G401 (cell line): Measurements from ENCODE around the gene MAP2. TPM values are rescaled to one million over a fixed set of nuclear protein-coding genes. Genes with fewer than 3 reads are reported as not detected.

Experiments
- DNase-seq: peaks from one replicate; pipeline ENCODE4 v3.0.0-alpha.2; 2015; ENCODE audit warnings: low spot score
- in situ Hi-C: cut with HindIII; loops from 2 replicates; pipeline ENCODE4 v1.10.0; 2016; ENCODE audit warnings: low sequenced_read_pairs, mixed read lengths
- total RNA-seq: library from RNA; depleted of rRNA; stranded (reverse); fragments of >200 nt; shearing (Covaris generic); gene quantifications from 2 replicates; pipeline ENCODE4 v1.2.3, GENCODE V29; 2014

MAP2 gene
- total RNA-seq, 1 experiment from 2014 or later: not detected

DNA sequence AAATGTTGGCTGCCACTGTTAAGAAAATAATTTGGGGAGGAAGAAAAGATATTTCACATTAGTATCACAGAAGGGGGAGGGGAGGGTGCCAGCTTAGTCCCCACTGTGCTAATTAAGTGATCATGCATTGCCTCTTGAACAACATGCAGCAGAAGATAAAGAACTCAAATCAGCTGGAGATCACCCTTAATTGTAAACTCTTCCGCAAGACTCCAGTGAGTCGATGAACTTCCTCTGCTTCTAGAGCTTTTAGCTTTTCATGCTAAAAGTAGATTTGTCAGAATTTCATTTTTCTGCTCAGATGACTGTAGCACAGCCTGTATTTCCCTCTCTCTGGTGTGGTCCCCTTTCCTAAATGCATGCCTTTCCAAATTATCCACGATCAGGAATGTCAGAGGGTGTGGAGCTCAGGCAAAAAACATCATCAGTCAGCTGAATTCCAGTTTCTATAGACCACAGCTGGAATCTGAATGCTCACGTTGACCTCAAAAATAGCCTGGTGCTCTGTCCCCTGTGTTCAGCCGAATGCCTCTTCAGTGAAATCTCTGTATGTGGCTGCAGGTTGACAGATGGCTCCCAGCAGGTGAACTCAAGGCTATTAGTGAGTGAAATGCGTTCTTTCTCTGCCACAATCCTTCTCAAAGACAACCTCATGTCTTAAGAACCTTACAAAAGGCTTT, 191.0 kb downstream of the MAP2 start:
- peak; percentile 91 for DNase-seq
- in situ Hi-C loops: no loop called here

DNA sequence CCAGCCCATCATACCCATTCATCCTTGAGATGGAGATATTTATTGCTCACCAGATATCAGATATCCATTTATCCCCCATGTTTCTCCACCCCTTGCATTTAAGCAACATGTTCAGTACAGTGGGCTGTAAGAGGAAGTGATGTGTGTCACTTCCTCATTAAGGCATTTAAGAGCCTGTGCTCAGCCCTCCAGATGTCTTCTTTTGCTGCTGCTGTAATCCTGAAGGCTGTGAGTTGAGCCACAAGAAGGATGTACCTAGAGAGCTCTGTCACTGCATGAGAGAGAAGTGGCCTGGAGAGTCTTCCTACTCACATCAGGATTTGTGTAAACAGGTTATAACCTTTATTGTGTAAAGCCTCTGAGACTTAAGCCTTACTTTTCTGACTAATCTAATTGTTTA, 195.9 kb downstream of the MAP2 start:
- in situ Hi-C loops: no loop called here
- no peak for DNase-seq

DNA sequence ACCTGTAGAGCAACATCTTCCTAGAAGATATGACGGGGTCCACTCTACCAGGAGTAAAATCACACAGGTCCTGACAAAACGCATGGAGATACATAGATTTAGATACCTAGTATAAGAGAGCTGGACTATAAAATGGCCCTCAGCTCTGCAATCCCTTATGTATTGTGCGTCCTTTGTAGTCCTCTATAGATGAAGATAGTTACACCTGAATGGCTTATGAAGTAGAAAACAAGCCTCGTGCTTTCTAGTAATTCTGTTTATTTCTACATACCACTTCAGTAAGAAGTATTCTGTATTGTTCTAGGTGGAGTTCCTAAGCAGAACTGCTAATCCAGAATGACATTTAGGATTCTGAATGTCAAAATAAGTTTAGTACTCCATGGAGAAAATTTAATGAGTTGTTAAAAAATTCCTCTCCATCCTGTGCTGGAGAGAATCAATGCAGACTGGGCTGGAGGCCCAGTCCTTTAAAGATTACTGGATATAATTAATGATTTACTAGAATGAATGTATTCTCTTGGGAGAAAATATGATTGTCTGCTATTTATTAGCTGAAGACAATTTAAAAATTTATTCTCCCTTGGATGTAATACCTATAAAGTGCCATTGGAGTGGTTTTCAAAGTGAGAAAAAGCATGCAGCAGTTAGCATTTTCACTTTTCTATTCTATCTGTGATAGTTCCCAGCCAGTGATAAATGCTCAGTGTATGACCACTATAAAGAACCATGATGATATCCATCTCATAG, 200.5 kb downstream of the MAP2 start:
- no peak for DNase-seq
- in situ Hi-C loops: no loop called here

DNA sequence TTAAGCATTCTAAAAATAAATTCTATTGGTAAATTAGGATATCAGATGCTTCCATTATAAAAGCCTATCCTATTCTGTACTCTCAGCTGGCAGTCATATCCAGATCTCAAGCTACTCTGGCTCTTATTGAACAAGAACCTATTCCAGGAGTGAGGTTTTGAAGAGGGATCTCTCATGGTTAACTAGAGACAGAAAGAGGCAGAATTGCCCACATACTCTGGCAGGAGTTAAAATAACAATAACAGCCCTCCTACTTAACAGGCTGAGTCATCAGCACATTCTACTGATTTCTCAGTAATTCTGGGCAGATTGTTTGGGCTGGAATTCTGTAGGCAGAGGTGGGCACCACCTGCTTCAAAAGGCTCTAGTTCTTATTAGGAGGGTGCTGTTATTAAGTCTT, 205.8 kb downstream of the MAP2 start:
- in situ Hi-C loops: no loop called here
- DNase-seq: no peak

DNA sequence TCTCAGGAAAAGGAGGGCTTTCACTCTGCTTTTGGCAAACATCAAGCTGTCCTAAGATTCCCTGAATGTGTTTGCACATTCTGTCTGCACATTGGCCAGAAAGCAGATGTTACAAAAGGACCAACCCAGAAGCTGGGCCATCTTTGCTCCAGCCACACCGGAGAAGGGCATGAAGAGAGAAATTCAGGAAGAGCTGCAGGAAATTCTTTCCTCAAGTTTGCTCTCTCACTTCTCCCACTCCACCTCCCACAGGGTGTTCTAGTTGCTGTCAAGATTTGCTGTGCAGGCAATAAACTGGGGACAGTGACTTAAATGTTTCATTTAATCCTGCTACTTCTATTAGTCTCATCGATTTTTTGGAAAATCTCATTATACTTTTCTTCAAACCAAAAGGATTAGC, 210.1 kb downstream of the MAP2 start:
- no peak for DNase-seq
- in situ Hi-C loops: no loop called here

DNA sequence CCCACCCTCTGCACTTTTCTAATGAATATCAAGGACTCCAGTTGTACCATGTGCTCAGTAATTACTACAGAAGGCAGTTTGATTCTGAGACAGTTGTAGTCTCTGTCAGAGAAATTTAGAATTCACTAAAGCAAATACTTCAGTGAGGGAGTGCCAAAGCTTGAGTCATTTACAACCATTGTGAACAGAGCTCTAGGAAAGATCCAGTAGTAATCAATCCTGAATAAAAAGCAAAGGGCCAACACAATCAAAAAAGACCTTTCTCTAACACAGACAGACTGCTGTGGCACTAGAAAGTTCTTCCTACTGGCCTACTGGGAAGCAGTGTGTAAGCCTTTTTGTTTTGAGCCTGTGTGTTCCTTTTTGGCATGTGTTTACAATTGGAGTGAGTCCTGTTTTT, 212.2 kb downstream of the MAP2 start:
- in situ Hi-C loops: no loop called here
- DNase-seq: peak; percentile 39

DNA sequence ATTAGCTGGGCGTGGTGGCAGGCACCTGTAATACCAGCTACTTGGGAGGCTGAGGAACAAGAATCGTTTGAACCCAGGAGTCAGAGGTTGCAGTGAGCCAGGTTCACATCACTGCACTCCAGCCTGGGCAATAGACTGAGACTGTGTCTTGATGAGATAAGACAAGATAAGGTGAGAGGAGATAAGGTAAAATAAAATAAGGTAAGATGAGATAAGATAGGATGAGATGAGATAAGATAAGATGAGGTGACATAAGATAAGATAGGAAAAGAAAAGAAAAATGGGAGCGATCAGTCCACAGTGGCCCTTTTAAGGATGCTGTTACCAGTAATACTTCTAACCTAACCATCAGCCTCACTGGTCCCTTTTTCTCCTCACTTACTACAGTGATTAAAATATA, 213.4 kb downstream of the MAP2 start:
- DNase-seq: no peak
- in situ Hi-C loops: no loop called here

DNA sequence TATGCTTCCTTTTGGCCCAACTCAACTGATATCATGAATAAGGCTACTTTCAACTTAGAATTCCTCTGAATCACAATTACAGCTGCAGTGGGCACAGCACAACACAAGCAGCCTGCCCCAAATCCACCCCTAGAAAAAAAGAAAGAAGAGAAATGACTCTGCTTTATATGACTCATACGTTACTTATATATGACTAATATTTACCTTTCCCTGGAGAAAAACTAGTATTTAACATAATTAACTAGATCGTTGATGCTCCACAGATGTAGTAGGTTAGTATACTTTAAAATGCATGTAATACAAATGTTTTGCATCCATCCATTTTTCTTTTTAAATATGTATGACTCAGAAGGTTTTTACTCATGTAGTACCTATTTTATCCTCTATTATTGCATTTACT, 214.5 kb downstream of the MAP2 start:
- in situ Hi-C loops: no loop called here
- DNase-seq: no peak

DNA sequence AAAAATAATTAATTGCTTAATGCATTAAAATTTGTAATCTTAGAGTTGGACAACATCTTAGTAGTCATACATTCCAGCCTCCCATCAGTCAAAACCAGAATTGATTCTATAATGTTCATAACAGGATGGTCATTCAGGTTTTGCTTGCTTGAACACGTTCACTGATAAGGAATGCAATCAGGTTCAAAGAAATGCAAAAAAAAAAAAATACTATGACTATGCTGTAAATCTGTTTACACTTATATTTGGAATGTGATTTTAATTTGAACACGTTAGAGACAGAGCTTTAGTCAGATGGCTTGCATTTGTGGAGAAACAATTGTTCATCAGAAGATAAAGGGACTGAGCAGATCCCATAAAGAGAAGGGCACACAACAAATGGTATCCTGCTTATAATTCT, 216.5 kb downstream of the MAP2 start:
- no peak for DNase-seq
- in situ Hi-C loops: no loop called here

DNA sequence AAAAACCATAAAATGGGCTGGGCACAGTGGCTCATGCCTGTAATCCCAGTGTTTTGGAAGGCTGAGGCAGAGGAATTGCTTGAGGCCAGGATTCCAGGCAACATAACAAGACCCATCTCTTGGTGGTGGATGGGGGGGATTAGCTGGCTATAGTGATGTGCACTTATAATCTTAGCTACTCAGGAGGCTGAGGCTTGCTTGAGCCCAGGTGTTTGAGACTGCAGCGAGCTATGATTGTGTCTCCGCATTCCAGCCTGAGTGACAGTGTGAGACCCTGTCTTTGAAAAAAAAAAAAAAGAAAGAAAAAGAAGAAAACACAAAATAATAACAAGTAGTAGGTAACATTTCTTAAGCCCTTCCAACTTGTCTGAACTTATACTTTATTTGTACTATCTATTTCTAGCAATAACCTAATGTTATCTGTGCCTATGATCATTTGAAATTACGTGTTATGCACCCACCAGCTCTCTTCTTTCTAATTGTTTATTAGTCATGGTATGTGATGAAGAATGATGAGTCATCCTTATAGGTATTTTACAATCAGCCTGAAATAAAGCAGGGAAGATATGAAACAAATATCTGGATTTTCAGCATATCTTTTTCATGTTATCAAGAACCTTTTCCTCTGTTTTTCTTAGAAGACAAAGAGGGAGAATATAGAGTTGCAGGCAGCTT, 218.4 kb downstream of the MAP2 start:
- in situ Hi-C loops: no loop called here
- DNase-seq: no peak

DNA sequence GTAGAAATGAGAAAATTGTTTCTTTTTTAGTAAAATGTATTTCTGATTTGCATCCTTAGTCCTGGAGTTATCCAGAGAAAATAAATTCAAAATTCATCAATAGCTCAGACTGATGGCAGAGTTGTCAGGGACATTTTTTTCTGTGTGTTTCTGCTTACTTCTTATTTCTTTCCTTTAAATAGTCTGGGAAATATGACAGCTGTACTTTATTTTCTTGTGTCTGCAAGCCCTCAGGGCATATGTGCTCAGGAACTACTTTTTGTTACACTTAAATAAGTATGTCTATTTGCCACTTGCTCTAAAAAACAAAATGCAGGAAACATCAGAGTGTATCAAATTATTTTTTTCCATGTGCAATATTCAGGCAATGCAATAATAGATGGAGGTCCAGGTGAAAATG, 221.0 kb downstream of the MAP2 start:
- DNase-seq: no peak
- in situ Hi-C loops: no loop called here

DNA sequence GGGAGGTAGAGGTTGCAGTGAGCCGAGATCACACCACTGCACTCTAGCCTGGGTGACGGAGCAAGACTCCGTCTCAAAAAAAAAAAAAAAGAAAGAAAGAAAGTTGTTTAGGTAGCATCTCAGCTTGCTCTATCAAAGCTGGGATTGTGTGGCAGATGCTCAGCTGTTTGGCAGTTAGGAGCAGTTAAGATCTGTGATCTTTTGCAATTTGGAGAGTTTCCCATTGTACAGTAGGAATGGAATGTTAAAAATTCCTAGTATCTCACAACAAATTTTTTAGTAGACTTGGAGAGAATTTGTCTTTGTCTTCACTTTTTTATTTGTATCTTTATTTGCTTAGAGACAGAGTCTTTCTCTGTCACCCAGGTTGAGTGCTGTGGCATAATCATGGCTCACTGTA, 224.9 kb downstream of the MAP2 start:
- no peak for DNase-seq
- in situ Hi-C loops: no loop called here

DNA sequence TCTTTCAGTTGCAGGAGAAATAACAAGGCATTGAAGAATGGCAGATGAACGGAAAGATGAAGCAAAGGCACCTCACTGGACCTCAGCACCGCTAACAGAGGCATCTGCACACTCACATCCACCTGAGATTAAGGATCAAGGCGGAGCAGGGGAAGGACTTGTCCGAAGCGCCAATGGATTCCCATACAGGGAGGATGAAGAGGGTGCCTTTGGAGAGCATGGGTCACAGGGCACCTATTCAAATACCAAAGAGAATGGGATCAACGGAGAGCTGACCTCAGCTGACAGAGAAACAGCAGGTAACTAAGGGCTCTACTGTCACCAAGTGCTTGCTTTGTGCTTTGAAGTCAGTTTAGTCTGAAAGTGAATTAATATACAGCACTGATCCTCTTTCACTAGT, 229.3 kb downstream of the MAP2 start:
- in situ Hi-C loops: no loop called here
- no peak for DNase-seq

DNA sequence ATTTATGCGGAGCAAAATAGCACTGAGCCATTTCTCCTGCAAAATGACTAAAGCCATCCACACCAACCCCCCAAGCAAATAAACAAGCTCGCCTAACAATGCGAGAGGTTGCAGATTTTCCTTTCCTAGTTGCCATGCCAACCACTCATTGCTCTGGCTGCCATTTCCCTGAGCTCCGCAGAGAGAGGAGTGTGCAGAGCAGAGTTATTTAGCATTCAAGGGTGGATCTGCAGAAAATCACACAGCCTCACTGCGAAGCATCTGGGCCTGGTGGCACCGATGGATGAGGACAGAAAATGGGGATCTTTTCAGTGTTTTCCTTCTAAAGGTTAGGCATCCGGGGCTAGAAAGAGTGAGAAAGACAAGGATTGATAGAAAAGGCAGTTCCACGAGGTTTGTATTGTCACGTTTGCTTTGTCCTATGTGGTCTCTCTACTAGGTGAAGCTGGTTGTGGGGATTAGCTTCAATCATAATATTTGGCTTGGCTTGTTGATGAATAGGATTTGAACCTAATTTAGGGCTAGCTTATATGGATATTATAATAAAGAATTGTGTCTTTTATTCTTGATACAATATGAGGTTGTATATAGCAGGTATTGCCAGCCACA, 237.5 kb downstream of the MAP2 start:
- in situ Hi-C loops: no loop called here

DNA sequence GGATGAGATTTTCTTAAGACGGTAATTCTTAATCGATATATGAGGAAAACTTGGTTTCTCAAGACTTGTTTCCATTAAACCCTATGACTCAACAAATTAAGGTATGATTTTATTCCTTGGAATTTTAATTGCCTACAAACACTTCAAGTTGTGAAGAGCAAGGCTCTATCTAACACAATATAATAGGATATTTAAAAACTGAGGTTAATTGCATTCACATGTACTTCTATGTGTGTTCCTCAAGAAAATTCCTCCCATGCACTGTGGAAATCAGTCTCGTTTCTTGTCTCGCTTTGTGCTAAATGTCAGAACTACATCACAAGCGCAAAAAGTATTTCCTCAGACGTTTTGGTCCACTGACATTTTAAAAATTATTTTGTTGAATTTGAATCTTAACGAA, 238.2 kb downstream of the MAP2 start:
- in situ Hi-C loops: no loop called here

More for the DNA sequence above, 237.5 kb downstream of the MAP2 start:
- DNase-seq: peak; percentile 95

DNA sequence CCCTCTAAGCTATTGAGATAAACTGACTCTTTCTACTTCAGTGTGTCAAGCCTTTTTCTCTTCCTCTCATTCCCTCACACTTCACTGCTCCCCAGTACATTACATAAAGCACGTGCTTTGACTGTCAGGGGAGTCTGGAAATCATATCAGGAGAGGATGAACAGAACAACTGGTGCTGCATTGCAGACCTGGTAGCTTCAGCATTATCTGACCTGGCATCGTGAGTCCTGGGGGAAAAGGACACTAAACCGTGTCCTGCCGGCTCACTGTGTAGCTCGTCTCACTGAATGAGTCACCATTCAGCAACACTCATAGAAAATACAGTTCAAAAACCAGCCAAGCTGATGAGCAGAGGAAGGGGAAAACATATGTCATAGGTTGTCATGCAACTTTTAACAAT, 239.3 kb downstream of the MAP2 start:
- DNase-seq: peak; percentile 88

More for the DNA sequence above, 238.2 kb downstream of the MAP2 start:
- peak; percentile 71 for DNase-seq

DNA sequence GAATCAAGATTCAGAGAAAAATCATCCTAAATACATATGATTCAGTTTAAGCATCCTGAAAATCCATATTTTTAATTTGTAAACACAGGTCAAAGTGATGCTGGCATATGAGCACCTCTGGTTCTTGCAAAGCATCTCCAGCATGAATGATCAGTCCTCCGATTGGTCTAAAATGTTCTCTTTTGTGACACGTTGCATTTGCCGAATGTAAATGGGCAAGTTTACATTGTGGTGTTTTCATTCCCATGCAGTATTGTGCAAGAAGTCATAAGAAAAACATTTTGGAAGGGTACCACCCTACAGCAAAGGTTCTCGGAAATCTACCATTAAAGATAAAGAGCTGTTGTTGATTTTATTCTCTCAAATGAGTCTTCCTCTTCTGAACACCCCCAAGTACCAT, 239.8 kb downstream of the MAP2 start:
- peak; percentile 51 for DNase-seq
- in situ Hi-C loops: no loop called here

More for the DNA sequence above, 239.3 kb downstream of the MAP2 start:
- in situ Hi-C loops: no loop called here

DNA sequence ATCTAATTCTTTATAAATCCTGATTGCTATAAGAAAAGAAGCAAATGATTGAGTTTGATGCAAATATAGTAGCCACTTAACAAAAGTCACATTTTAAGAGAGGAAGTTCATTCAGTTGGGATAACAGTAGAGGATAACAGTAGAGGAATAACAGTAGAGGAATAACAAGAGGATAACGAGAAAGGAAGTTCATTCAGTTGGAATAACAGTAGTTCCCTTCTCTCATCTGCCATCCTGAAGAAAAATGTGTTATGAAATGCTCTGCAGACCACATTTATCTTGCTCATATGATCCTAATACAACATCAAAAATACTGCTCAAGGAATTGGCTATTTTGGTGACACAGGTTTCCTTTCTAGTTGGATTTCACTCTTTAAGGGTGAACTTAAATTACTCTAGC, 242.4 kb downstream of the MAP2 start:
- in situ Hi-C loops: no loop called here
- no peak for DNase-seq

DNA sequence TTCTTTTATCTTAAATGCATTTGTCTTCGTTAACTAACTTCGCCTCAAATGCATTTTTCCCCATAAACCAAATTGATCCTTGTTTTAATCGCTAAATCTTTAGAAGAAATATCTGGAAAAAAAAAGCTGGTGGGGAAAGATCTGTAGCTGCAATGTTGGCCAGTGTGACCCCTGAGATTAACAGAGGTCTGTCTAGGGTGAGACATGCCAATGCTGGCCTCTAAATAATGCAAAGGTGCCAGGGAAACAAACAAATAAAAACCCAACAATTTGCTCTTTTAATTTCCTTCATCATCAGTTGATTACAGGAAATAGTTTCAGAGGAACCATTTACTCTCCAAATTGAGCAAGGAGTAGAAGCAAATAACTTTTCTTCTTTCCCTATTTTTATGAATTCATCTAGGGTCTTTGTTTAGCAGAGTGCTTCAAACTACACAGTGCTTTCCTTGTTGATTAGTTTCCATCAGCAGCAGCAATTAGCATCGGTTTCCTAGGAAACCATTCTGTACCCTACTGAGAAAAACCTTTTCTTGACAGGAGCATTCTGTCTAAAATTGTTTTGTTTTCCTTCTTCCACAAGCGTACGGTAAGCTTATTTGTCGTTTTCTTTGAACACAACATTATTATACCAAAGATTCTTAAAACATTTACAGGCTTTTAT, 247.3 kb downstream of the MAP2 start:
- peak; percentile 78 for DNase-seq
- in situ Hi-C loops: no loop called here
